ENCODE measurements around the gene FBXW9.

DNA sequence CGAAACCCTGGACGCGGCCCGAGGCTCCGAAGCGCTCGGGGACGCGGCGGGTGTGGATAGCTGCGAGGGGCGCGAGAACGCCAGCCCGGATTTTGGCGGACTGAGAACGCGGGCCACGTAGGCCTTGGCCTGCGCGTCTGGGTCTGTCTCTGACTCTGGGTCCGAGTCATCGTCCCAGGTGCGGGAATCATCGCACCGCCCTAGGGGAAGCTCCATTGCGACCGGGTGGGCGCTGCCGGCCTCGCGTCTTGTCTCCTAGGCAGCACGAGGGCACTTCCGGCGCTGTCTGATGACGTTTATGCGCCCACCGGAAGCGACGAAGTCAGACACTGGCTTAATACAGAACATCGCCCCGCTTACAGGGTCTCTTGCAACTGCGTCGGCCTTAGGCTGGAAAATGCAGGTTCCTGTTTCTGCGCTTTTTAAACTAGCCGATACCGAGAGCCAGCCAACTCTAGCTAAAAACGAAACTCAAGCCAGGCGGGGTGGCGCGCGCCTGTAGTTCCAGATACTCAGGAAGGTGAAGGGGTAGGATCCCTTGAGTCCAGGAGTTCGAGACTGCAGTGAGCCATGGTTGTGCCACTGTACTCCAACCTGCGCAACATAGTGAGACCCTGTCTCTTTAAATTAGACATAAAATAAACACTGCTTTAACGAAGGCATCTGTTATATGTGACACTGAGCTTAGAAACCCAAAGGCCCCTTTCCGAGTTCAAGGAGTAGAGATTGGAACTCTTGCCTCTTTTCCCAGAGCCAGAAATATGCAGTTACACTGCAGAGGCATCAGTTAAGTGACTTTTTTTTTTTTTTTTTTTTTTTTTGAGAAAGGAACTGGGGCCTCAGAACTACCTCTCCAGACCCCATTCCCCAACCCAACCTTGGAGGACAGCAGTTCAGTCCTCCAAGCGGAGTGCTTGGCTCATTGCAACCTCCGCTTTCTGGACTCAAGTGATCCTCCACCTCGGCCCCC is at the start of gene FBXW9:
- TF ChIP-seq, protein P1, sequence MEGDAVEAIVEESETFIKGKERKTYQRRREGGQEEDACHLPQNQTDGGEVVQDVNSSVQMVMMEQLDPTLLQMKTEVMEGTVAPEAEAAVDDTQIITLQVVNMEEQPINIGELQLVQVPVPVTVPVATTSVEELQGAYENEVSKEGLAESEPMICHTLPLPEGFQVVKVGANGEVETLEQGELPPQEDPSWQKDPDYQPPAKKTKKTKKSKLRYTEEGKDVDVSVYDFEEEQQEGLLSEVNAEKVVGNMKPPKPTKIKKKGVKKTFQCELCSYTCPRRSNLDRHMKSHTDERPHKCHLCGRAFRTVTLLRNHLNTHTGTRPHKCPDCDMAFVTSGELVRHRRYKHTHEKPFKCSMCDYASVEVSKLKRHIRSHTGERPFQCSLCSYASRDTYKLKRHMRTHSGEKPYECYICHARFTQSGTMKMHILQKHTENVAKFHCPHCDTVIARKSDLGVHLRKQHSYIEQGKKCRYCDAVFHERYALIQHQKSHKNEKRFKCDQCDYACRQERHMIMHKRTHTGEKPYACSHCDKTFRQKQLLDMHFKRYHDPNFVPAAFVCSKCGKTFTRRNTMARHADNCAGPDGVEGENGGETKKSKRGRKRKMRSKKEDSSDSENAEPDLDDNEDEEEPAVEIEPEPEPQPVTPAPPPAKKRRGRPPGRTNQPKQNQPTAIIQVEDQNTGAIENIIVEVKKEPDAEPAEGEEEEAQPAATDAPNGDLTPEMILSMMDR (conservative IDR thresholded peaks at IDR 0.05; ENCODE audit: low read depth, low read length): no peak
- TF ChIP-seq EZH2 (IDR thresholded peaks at IDR 0.05; ENCODE audit: borderline replicate concordance, low read depth, low read length, poor library complexity, severe bottlenecking): no peak
